Measurements from ENCODE around the gene JAK1.
"Not testable (repeated sequence)": the region's sequence is repeated elsewhere in the genome, so short reads cannot be mapped to it uniquely, and the experiment has no call there.

Gene JAK1

DNA sequence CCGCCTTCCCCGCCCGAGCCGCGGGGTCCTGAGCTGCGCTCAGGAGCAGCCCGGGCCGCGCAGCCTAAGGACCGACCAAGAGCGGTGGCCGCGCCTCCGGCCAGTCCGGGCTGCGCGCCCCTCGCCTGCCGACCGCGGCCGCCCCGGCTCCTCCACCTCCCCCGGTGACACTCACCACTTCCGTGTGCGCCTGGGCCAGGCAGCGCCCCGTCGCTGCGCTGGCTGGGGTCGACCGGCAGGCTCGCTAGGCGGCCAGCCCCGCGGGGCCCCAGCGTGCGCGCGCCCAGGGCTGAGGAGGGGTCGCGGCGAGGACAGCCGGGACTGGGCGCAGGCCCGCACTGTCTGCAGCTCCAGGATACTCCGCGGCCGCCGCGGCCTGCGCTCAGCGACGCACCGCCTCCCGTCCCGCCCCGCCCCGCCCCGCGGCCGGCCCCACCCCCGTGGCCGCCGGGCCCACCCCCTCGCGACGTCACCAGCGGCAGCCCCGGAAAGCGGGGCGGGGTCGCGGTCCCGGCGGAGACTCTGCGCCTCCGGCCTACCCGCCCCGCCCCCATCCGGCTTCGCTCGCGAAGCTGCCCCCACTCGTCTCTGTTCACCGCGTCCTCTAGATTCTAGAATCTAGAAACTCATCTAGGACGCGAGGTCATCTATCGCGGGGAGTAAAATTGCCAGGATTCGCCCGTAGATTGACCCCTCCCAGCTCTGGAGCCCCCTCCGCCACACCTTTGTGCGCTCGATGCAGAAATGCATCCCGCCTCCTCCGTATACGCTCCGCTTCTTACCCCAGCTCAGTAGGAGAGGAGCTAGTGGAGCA, at the start of gene JAK1:
Gene JAK1 (minus strand): TSS at position 392 of the 814 bp plus-strand sequence. CDS start 80,285 bp downstream, outside the sequence.
- DNase-seq, result peak; percentile 87

DNA sequence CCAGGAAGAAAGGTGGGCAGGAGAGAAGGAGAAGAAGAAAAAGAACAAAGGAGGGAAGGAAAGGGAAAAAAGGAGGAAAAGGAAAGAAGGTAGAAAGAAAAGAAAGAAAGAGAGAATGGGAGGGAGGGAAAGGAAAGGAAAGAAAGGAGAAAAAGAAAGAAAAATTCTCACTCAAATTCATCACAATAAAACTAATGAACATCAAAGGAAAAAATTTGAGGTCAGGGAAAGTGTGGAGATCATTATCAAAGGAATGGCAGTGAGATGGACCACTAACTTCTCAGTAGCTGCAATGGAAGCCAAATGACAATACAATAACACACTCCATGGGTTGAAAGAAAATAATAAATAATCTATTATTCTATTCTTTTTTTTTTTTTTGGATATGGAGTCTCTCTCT, 48.0 kb upstream of the JAK1 start:
- DNase-seq, result no peak

DNA sequence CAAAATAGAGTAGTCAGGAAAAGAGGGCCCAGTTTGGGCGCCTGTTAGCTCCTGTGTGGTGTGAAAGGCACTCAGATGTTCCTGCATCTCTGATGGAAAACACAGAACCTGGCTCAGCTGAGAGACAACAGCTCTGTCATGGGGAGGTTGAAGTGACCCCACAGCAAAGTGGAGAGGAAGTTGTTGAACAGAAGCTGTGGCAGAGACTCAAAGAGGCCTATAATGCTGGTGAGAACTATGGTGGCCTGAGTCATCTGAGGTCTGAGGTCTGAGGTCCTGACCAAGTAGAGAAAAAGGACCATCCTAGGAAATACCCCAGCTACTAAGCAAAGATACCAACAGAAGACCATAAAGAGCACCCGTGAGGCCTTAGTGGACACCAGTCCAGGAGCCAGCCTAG, 45.6 kb upstream of the JAK1 start:
- DNase-seq, result no peak

DNA sequence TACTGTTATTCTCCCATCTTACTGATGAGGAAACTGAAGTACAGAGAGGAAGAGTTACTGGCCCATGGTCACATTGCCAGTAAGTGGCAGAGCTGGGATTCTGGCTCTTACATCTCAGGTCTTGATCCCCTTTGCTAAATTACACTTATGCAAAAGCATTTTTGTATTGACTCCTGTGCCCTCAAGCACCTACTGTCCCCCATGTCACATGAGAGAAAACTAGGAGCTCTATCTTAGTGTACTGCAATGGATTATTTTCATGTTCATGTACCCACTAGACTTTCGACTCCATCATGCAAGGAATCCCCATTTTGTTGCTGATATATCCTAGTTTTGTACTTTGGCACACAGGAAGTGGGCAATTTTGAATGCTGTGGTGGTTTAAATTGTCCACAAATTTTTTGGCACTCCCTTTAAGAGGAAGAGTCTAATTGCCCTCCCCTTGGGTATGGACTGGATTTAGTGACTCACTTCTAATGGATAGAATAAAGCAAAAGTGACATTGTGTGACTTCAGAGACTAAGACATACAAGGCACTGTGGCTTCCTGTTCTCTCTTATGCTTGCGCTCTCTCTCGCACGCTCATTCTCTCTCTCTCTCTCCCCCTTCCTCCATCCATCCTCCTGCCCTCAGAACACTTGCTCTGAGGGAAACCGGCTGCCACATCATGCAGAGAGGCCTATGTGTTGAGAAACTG, 43.5 kb upstream of the JAK1 start:
- no peak for DNase-seq

DNA sequence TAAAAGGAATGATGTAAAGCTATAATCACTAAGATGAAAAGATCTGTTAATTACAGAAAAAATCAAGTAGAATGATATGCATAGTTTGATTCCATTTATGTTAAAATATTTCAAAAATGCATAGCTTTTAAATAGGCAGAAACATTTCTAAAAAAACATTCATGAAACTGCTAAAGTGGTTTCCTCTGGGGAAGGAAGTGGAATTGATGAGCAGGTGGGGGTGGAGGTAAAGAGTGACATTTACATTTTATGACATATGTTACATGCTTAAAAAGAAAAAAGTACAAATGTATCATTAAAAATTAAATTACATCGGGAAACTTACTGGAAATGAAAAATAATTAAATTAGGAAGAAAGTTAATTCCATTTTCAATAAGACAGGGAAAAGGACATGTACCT, 42.8 kb upstream of the JAK1 start:
- no peak for DNase-seq

DNA sequence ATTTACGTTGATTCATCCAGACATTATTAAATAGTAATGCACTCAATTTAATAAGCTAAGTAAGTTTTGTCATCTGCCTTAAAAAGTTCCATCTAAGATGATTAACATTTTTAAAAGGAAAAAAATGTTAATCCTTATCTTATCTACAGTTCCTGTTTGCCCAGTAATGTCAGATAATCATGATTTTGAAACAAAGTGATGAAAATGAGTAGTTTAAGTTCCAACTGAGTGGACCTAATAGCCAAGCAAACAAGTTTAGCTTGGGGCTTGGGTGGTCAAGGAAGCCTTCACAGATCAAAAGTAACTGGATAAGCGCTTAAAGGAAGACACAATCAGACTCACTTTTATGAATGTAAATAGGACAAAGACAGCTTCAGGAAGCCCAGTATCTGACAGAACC, 40.5 kb upstream of the JAK1 start:
- no peak for DNase-seq

DNA sequence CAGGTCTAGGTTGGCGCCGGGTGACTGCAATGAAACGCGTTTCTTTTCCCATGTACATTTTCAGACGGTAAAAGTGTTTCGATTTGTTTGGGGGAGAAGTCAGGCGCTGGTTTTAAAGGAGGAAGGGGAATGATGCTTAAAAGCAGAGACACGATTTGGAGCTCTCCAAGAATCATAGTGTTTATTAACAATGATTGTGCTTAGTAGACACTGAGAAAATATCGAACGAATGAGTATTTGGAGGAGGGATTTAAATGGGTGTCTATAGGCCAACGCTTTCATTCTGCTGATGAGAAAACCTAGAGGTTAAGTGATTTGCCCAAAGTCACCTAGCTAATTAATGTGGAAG, 36.9 kb upstream of the JAK1 start:
- no peak for DNase-seq

DNA sequence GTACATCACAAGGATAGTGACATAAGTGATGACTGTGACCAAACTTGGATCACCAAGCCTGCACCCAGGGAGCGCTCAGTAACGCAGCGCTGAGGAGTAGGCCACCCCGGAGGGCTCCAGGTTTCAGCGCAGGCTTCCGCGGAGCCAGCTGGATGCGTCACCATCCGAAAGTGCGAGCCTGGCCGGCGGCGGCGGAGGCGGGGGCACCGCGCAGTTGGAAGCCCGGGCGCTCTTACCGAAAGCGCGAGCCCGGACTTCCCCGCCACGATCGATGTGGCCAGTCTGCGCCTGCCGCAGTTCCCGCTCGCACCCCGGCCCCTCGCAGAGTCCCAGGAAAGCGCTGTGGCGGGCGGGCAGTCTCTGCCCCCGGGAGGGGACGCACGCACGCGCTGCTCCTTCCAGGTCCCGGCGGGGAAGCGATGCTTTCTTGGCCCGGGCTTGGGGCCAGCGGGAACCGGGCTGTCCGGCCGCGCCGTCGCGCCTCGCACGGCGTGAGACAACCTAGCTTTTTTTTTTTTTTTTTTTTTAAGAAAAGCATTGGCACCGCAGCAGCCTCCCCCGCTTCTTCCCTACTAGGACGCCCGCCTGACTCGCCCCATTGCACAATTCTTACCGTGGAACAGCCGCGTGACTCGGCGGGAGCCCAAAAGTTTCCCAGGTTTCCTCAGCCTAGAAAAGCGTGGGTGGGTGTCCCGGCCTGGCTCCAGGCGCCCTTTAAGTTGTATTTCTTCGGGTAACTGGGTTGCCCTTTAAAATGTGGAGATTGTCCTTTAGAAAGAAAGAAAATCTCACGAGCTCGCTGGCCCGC, 36.4 kb upstream of the JAK1 start:
- DNase-seq, result peak; percentile 43

DNA sequence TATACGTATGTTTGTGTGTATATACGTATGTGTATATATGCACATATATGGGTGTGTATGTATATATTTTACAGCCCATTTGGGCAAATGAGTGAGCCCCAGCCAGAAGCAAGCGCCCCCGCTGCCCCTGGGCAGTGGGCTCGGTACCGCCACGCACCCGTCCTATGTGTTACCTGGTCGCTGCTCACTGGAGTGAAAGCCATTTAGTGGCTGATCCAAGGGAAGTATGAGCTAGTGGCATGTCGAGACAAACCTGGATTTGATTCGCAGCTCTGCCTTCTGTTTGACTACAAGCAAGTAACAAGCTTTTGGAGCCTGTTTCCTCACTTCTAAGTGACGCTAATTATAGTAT, 35.8 kb upstream of the JAK1 start:
- no peak for DNase-seq

DNA sequence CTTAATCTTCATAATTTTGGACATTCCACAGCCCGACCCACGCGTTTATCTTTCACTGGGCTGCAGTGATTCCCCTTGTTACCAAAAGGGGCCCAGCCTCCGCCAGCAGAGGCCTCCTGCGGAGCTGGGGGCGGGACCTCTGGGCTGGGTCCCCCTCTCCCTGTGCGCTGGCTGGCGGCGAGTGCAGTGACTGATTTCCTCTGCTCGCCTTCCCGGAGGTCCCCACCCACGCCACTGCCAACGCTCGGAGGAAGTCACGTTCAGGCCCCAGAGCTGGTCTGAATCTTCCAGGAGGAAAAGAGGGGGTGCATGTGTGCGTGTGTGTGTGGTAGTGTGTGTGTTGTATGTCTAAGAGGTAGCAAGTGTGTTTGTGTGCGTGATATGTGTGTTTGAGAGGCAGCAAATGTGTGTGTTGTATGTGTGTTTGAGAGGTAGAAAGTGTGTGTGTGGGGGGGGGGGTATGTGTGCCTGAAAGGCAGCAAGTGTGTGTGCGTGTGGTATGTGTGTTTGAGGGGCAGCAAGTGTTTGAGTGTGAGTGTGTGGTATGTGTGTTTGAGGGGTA, 35.0 kb upstream of the JAK1 start:
- no peak for DNase-seq

DNA sequence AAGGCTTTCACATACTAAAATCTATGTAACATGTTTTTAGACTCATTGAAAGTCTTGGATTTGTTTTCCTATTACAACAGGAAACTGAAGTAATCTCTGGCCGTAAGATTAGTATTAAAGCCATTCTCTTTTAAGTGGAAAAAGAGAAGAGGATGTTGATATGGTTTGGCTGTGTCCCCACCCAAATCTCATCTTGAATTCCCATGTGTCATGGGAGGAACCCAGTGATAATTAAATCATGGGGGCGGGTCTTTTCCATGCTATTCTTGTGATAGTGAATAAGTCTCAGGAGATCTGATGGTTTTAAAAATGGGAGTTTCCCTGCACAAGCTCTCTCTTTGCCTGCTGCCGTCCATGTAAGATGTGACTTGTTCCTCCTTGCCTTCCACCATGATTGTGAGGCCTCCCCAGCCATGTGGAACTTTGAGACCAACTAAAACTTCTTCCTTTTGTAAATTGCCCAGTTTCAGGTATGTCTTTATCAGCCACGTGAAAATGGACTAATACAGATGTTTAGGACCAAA, 32.1 kb upstream of the JAK1 start:
- DNase-seq, result not testable (repeated sequence)

DNA sequence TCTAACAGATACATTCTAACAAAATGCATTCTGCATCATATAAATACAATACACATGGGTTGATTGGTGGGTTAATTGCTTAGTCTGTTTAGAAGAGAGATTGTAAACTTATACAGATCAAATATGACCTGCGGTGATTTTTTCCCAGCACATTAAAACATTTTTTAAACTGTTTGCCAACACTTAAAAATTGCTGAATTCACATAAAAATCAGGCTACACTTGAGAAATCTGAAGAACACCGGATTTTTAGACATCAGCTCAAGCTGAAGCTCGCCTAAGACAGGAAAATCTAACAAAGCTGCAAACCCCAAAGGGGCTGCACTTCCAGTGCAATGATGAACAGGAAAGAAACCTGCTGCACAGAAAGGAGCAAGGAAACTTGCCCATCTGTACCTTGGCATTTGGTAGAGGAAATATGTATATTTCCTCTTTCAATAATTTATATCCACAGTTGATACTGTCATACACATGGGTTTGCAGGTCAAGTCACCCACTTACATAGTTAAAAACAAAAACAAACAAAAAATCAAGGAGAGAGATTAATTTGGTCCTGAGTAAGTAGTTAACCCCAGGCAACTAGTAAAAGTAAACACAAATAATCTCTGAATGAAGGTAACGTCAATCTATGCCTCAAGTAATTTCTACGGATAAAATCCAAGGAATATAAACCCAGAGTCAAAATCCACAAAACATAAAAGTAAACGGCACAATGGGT, 30.4 kb upstream of the JAK1 start:
- no peak for DNase-seq

DNA sequence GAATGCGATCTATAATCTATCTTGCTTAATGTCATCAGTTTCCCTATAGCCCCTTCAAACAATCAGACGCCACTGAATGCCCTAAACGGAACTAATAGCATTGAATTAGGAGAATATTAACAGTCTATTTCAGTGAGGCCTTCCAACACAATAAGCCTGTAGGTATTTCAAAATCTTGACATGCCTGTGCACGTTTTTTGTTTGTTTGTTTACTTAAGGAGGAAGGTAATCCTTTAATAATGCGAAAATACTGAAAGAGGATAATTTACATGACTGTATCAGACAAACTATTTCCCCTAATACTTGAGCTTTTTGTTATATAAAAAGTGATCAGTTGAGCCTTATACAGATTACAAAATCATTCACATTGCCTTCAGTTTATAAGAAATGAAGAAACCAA, 29.0 kb upstream of the JAK1 start:
- no peak for DNase-seq

DNA sequence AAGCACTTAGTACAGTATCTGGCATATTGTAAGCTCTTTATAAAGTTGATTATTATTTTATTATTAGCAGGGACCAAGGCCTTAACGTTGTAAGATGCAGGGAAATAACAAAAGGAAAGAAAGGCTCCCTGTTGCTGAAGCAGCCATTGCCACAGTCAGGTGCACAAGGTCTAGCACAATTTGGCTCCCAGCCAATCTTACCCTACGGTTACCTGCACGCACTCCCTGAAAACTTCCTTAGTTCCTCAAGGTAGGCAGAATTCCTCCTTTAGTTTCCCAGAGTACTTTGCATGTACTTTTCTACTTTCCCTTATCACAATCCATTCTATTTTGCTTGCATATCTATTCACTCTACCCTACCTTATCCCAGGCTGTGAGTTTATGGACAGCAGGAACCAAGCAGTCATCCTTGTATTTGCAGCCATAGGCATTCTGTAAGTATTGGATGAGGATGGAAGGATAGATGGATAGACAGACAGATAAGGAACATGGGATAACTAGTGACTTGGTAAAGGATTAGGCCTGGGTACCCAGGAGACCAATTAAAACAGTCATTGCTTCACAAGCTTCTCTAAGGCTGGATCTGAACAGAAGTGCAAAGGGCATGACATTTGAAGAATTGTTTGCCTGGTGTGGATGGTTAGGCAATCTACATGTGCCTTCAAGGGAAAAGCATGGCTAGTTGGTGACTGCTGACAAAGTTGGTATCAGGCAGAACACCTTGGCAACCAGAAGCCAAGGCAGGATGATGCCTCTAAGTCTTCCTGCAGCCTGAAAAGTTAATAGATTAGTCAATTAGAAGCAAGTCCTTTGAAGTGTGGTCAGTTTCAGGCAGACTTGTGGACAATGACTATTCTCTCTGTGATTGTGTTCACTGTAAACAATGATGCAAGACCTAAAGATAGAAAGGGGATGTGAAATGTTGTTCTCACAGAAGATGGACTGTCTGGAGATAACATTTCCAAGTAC, 20.8 kb upstream of the JAK1 start:
- DNase-seq, result no peak

DNA sequence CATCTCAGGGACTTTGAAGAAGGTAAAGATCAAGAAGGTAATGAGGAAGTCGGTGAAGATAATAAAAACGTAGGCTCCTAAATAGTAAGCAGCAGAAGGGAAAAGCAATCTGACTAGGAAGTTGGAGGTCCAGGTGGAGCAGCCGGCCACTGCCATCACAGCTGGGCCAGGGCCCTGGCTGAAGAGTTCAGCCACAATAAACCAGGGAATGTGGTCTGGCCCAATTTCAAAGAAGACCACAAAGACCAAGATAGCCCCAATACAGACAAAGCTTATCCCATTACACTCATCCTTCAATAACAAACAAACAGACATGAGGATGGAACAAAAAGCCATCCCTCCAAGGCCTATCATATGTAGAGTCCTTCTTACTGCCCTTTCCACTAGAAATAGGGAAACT, 18.4 kb upstream of the JAK1 start:
- no peak for DNase-seq

DNA sequence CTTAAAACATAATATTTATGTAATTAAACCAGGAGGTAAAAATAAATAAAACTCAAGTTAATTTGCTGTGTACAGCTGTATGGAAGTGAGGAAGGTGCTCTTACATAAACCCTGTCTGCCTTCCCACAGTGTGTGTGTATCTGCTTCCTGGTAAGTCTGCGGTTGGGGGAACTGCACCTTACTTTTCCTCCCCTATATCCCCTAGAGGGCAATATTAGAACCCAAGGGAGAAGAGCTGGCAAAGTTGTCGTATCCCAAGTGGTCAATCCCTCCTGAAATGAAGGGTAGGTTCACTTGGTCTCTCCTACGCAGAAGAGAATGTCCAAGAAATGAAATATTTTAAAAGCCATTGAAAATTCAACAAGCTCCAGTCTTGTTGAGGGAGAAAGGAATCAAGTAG, 17.8 kb upstream of the JAK1 start:
- DNase-seq, result no peak

DNA sequence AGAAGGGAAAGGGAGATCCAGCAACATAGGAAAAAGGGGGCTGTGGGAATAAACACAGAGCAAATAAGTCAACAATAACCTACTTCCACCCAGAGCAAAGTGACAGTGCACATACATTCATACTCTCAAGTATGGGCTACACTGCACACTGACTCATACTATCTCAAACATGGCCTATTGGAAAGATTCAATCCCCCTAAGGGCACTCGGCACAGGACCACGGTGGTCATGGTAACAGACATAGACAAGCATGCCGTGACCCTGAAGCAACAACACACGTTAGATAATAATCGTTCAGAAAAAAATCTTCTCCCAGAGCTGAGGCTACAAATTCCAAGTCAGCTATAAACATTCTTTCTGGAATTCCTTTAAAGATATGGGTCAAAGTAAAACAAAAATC, 16.8 kb upstream of the JAK1 start:
- DNase-seq, result no peak

DNA sequence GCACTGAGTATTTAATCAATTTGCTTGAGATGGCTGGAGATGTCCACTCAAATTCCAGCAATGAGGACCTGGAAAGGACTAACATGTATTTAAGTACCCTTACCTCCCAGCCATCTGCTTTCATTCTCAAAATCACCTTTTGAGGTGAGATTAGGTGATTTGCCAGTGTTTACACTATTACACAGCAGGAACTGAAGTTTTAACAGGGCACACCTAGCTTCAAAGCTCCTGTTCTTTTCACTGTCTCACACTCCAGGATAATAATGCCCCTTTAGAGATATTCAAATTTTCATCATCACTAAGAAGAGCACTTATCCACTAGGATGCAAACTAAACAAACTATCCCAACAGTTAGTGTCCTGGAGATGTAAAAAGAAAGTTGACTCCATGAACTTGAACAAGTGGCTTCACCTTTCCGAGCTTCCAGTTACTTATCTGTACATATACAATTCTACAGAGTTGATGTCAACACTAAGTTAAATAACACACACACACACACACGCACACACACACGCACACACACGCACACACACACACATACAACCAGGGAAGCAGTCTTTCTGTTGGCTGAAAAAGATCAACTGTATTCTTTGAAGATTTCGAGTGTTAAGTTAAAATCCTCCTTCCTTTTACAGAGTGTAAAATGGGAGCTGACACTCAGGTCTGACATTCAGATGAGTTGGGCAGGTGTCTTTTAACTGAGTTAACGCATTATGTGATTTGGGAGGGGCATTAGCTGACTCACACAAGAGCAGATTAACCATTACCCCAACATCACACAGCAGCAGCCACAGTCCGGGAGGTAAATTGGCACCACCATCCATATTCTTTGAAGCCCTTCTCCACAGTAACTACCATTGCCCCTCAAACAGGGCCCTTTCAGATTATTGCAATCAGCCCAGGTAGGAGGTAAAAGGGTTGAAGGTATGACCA, 15.5 kb upstream of the JAK1 start:
- no peak for DNase-seq

DNA sequence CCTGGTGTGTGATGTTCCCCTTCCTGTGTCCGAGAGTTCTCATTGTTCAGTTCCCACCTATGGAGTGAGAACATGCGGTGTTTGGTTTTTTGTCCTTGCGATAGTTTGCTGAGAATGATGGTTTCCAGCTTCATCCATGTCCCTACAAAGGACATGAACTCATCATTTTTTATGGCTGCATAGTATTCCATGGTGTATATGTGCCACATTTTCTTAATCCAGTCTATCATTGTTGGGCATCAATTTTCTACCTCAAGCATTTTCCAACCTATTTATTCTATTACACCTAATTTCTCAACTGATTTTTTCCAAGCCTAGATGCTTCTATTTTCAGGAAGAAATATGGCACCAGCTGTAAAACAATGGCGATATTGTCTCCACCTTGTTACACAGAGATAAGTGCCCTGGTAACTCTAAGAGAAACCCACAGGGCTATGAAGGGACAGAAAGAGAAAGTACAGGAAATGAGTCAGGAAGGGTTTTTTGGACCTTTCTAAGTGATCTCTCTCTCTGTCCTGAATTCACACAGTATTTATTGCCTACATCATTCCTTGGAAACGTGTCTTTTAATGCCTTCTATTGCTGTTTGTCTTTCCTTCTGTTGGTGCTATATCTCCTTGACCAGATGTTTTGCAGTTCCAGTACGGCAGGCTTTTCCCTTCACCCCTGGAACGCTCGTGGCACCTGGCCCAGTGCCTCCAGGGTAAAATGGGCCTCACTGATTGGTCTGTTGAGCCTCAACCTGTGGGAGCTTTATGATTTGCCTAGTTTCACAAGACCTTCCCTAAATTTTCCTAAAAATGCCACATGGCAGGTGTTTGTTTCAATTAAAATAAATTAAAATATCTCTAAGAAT, 14.6 kb upstream of the JAK1 start:
- no peak for DNase-seq

Data from NCI-H1105 (cell line).